Retinal pigment epithelial cell (primary cell): ENCODE measurements around the gene PARD3.

Experiments used
- DNase-seq: peaks from one replicate; pipeline ENCODE4 v3.0.0-alpha.2; 2010; ENCODE audit warnings: low read depth
- H3K4me3 ChIP-seq: 2 replicates; pipeline ENCODE4 v1.5.1; 2011; ENCODE audit warnings: mild to moderate bottlenecking, low read length, control low read depth, moderate library complexity
- TF ChIP-seq, protein P1 (sequence below): conservative IDR thresholded peaks from 2 replicates; pipeline ENCODE4 v1.5.1; 2011; ENCODE audit warnings: low read depth, low read length, control low read depth, inconsistent platforms

The PARD3 gene

GRCh38 chr10:34467902-34468301, 347.2 kb downstream of the PARD3 start:
- DNase-seq, result no peak
- TF ChIP-seq, protein P1, sequence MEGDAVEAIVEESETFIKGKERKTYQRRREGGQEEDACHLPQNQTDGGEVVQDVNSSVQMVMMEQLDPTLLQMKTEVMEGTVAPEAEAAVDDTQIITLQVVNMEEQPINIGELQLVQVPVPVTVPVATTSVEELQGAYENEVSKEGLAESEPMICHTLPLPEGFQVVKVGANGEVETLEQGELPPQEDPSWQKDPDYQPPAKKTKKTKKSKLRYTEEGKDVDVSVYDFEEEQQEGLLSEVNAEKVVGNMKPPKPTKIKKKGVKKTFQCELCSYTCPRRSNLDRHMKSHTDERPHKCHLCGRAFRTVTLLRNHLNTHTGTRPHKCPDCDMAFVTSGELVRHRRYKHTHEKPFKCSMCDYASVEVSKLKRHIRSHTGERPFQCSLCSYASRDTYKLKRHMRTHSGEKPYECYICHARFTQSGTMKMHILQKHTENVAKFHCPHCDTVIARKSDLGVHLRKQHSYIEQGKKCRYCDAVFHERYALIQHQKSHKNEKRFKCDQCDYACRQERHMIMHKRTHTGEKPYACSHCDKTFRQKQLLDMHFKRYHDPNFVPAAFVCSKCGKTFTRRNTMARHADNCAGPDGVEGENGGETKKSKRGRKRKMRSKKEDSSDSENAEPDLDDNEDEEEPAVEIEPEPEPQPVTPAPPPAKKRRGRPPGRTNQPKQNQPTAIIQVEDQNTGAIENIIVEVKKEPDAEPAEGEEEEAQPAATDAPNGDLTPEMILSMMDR, result no peak
- H3K4me3 ChIP-seq, result no peak overlapping the region

DNA sequence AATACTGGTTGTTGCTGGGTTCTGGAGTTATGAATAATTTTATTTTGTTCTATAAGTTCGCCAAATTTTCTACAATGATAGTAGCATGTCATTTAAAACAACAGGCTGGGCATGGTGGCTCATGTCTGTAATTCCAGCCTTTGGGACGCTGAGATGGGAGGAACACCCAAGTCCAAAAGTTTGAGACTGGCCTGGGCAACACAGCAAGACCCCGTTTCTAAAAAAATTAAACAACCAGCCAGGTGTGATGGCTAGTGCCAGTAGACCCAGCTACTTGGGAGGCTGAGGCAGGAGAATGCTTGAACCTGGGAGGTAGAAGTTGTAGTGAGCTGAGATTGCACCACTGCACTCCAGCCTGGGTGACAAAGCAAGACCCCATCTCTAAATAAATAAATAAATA, 347.7 kb downstream of the PARD3 start:
- DNase-seq, result no peak
- H3K4me3 ChIP-seq, result no peak overlapping the region
- TF ChIP-seq, protein P1, result no peak

DNA sequence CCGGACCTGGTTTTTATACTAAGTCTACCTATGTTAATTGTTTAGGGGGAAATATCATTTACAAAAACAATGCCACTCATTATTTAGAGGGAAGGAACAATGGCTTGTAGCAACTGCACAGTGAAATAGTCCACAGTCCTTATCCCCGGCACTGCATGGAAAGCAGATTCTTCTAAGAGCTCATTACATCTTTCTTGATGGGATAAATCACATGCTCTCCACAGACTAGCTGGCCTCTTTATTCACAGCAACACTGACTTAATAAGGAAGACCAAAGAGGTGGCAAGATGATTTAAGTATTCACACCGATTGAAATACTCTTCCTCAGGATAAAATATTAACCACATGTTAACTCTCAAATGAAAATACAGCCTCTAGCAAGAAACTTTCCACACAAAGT, 349.4 kb downstream of the PARD3 start:
- TF ChIP-seq, protein P1, result no peak
- no peak overlapping the region for H3K4me3 ChIP-seq
- DNase-seq, result no peak

GRCh38 chr10:34464591-34464990, 350.5 kb downstream of the PARD3 start:
- TF ChIP-seq, protein P1, result no peak
- DNase-seq, result no peak
- H3K4me3 ChIP-seq, result no peak overlapping the region

DNA sequence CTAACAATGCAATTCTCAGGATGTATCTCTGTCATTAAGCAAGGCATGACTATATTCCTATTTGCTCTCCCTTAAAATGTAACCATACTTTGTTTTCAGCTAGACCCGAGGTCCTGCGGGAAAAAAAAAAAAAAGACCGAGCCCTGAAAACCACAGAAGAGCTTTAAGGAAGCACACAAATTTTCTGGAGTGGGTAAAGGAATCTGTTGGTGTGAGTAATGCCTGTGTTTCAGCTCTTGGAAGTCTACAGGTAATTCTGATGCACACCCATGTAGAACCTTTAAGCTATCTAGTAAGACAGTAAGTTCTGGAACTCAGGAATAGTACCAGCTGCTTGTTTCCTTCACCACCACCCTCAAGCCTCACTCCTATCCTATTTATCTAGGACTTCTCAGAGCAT, 351.1 kb downstream of the PARD3 start:
- DNase-seq, result no peak
- no peak overlapping the region for H3K4me3 ChIP-seq
- TF ChIP-seq, protein P1, result no peak

DNA sequence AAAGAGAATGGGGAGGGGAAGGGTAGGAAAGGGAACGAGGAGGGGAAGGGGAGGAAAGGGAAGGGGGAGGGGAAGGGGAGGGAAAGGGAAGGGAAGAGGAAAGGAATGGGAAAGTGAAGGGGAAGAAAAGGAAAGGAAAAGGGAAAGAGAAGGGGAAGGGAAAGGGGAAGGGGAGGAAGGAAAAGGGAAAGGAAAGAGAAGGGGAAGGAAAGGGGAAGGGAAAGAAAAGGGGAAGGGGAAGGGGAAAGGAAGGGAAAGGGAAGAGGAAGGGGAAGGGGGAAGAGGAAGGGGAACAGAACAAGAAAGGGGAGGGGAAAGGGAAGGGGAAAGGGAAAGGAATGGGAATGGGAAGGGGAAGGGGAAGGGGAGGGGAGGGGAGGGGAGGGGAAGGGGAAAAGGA, 352.1 kb downstream of the PARD3 start:
- TF ChIP-seq, protein P1, result no peak
- no peak for DNase-seq
- H3K4me3 ChIP-seq, result no peak overlapping the region

- no peak overlapping the region for H3K4me3 ChIP-seq
- DNase-seq, result no peak
- TF ChIP-seq, protein P1, result no peak
Measured at GRCh38 chr10:34462056-34462455, 353.0 kb downstream of the PARD3 start.
